Brain pericyte (primary cell): Measurements from ENCODE around the gene PDPK1.
"Not testable (repeated sequence)": the region's sequence is repeated elsewhere in the genome, so short reads cannot be mapped to it uniquely, and the experiment has no call there.

Experiments used
- DNase-seq: peaks from one replicate; pipeline ENCODE4 v3.0.0-alpha.2; 2012; ENCODE audit warnings: low read depth, low spot score

The PDPK1 gene

DNA sequence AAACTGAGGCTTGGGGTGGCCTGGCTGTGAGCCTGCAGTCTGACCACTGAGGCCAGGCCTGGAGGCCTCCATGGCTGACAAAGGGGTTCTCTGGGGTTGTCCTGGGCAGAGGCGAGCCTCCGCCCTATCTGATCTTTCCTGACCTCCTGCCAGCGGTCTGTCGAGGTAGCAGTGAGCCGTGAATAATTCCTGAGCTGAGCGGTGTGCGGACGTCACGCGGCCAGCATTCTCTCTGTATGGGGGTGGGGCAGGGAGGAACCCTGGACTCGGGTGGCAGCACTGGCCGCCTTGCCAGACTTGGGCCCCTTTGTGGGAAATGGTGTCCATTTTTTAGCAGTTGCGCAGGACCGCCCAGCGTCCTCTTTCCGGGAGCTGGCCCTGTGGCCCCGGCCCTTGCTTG lies 74.1 kb downstream of the PDPK1 start:
- not testable (repeated sequence) for DNase-seq

DNA sequence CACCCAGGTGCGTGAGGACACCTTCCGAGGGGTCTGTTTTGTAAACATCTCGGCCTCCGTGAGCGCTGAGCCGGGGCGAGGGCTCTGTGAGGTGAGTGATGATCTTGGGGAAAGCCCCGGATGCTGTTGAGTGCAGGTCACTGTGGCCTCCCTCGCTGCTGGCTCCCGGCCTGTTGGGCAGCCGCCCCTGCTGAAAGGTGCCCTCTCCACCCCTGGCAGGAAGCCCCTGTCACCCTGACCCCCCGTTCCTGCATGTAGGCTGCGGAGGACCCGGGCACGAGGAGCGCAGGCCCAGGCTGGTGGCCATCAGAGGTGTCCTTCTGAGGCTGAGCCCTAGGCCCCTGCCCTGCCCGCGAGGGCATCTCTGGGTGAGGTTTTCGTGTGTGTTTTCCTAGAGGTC lies 75.4 kb downstream of the PDPK1 start:
- DNase-seq, result not testable (repeated sequence)

DNA sequence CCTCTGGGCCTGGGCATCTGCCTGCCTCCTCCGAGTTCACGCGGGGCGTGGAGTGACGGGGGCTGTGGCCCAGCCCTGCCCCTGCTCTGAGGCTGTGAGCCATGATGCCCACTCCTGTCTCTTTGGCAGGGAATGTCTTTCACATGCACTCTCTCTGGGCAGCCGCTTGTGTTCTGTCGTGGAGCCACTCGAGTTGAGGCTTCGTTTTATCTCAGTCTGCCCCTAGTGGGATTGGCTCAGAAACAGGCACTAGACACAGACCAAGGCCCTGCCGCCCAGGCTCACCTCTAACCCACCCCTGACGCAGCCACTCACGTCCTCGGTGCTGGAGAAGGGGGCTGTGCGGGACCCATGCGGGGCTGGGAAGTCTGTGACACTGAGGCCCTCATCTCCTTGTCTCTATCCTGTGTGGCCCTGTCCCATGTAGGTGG lies 77.0 kb downstream of the PDPK1 start:
- no peak for DNase-seq

GRCh38 chr16:2618964-2619363 lies 81.1 kb downstream of the PDPK1 start:
- DNase-seq, result not testable (repeated sequence)

GRCh38 chr16:2619628-2620027 lies 81.8 kb downstream of the PDPK1 start:
- not testable (repeated sequence) for DNase-seq

- not testable (repeated sequence) for DNase-seq
Measured at GRCh38 chr16:2620870-2621269, 83.0 kb downstream of the PDPK1 start.

DNA sequence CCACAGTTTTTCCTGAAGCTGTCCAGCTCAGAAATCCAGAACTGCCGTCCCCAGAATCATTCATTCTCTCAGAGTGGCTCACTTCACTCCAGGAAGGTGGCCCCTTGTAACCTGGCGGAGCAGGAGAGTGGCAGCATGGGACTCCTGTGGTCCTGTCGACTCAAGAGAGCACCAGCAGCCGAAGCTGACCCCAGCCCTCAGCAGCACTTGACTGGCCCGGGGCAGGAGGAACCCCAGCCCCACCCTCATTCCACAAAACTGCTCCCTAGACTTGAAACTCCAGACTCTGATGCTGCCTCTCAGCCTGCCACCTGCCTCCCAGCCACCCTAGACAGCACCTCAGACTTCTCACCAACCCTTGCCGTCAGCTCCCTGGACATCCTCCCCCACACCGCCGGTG lies 83.6 kb downstream of the PDPK1 start:
- not testable (repeated sequence) for DNase-seq

GRCh38 chr16:2627075-2627474 lies 89.3 kb downstream of the PDPK1 start:
- DNase-seq, result not testable (repeated sequence)

DNA sequence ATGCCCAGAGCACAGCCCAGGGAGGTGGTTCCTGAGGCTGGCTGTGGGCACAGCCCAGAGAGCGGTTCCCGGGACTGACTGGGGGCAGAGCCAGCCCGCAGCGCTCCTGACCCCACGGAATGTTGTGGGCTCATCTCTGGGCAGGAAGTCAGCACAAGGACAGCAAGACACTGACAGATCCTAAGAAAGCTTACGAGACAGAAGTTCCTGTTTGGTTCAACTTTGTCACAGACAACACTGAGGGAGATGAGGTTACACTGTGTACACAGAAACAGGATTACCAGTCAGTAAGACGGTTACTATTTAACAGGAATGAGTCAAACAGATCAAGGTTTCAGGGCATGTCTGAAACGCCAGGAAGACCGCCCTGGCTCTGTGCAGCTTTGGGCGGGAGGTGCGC lies 93.4 kb downstream of the PDPK1 start:
- DNase-seq, result not testable (repeated sequence)

- not testable (repeated sequence) for DNase-seq
Measured at GRCh38 chr16:2632291-2632690, 94.5 kb downstream of the PDPK1 start.

GRCh38 chr16:2639071-2639721 lies 101.4 kb downstream of the PDPK1 start:
- not testable (repeated sequence) for DNase-seq

DNA sequence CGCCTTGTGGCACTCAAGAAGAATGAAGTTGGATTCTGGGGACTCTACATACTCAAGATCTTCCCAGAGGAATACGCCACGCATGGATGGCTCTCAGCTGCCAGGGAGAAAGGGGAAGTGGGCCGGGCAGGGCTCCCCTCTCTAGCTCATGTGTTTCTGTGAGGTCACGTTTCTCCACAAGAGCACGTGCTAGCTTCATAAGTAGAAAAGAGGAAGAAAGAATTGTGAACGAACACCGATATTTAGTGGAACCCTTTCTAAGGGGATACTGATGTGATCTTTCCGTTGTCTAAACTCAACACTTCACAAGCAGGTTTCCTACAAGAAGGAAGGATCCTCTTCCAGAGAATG lies 101.9 kb downstream of the PDPK1 start:
- not testable (repeated sequence) for DNase-seq

GRCh38 chr16:2642561-2642960 lies 104.7 kb downstream of the PDPK1 start:
- DNase-seq, result not testable (repeated sequence)

DNA sequence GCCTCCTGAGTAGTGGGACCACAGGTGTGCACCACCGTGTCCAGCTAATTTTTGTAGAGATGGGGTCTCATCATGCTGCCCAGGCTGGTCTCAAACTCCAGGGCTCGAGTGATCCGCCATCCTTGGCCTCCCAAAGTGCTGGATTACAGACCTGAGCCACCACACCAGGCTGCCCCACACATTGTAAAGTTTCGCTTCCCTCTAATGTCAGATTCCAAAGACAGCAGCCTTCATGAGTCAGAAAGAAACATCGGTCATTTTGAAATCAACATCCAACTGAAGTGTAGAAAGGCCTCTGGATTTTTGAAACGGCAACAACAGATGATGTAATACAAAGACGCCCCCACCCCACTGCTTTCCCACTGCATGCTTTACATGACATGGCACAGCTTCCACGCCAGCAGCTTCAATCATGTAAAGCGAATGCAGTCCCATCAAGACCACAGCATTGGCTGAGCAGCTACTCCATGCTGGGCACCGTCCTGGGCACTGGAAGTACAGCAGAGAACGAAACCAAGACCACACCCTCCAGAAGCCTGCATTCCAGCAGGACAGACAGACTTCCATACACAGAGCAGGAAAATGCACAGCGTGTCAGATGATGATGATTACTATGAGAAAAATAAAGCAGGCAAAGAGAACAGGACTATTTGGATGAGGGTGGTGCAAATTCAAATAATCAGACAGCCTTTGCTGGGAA lies 107.1 kb downstream of the PDPK1 start:
- DNase-seq, result not testable (repeated sequence)

GRCh38 chr16:2651268-2651871 lies 113.5 kb downstream of the PDPK1 start:
- DNase-seq, result not testable (repeated sequence)
